HuH-7.5 (cell line): ENCODE results near the gene NNAT.

Source experiments
- DNase-seq: peaks from one replicate; pipeline ENCODE4 v3.0.0; 2011; ENCODE audit warnings: low spot score

NNAT gene

DNA sequence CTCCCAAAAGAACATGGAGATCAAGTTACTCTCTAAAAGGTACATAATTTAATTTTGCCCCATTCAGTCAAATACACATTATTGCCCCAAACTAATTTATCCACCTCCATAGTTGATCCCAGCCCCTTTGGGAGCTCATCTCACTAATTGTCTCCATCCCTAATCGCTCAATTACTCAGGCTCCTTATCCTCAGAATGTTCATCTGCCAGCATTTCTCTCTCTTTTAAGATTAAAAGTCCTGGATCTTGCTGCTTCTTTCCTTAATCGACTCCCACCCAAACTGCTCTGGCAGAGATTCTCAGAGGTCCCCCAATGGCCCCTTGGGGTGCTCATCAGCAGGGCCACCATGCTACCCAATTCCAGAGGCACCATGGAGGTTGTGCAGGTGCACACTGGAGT lies 18.4 kb upstream of the NNAT start:
- DNase-seq: no peak

DNA sequence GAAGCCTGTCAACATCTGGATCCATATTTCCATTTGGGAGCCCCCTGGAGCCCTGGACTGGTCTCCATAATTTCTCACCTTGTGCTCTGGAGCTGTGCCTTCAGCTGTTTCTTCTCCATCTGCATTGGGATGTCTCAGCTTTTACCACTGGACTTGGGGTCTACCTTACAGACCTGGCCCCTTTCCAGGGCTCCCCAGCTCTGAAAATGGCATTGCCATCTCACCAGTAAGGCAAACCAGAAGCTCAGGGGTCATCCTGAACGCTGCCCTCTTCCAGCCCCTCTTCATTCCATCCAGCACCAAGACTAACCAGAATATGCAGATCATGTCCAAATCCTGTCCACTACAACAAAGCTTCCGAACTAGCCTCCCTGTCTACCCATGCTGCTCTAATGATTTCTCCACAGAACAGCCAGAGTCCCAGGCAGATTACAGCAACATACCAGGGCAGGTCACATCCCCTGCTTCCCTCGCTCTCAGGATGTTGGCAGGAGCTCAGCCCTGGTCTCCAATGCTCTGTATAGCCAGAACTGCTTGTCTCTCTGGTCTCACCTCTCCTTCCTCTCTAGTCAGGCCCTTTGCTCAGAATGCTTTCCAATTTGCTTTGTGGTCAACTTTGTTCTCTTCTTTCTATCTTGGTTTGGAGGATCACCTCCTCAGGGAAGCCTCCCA lies 17.7 kb upstream of the NNAT start:
- DNase-seq: no peak

DNA sequence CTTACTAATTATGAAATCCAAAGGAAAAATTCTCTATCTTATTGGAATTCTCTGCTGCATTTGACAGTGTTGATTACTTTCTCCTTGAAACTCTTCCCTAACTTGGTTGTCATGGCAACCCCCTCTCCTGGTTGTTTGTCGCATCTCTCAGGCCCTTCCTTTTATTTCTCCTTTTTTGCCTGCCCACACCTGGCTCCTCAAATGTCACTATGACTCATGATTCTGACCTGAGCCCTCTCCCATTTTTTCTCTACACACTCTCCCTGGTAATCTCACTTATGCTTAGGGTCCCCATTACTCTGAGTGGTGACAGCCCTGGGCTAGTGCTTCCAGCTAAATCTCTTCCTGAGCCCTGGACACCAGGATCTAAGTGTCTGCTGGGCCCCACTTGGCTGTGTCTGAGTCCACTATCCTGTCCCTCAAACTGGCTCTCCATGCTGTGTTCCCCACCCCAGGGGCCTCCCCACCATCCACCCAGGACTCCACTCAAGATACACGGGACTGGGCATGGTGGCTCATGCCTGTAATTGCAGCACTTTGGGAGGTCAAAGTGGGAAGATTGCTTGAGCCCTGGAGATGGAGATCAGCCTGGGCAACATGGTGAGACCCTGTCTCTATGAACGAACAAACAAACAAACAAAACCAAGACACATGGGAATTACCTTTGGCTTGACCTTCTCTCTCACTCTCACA lies 16.5 kb upstream of the NNAT start:
- DNase-seq: no peak

DNA sequence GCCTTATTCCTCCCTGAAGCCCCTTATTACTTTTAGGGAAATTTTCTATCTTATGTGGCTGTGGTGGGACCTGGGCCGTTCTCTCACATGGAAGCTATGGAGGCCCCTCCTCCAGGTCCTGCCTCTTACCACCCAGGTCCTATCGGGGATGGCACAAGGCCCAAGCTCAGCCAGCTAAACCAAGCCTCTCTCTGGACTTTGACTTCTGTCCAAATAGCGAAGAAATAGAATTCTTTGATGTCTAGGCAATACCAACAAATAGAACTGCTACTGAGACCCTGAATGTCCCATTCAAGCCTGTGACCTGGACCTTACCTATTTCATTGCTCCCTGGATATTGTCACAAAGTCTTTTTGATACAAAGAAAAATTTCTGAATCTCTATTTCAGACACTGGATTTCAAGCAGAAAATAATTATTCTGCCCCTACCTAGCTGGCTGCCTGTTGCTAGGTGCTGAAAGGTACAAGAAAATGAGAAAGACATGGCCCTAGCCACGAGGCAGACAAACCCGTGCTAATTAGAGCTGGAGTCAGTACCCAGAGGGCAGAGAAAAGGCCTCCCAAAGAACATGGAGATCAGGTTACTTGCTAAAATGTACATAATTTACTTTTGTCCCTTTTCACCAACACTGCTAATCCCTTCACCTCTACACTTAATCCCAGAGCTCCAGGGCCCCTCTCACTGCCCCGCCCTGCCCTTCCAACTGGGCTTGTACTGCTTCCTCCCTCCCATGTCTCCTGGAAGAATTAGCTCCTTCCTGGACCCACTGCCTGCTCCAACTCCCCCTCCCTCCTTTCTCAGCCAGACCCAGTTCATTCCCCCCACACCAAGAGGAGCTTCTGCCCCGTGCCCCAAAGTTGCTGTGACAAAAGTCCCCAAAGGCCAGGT lies 15.5 kb upstream of the NNAT start:
- no peak for DNase-seq

DNA sequence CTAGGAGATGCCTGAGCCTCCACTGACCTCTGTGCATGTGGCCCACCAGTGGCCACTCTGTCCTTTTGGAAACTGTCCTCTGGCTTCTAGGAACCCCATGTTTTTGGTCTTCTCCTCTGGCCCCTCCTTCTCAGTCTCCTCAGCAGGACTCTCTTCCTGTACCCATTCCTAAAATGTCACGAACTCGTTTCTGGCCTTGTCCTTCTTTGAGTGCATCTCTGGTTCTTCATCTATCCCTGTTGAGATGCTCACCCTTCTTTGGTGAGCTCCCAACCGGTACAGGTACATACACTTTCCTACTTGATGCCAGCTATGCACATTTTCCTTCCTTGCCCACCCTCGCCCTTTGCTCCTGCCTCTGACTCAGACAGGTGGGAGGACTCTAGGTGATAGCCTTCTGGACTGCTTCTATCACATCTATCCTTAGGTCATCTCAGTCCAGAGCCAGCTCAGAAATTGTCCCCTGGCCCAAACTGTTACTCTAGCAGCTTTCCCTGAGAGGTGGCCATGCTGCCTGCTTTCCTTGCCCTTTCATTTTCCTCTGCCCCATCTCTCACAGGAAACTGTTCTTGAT lies 14.8 kb upstream of the NNAT start:
- DNase-seq: no peak

DNA sequence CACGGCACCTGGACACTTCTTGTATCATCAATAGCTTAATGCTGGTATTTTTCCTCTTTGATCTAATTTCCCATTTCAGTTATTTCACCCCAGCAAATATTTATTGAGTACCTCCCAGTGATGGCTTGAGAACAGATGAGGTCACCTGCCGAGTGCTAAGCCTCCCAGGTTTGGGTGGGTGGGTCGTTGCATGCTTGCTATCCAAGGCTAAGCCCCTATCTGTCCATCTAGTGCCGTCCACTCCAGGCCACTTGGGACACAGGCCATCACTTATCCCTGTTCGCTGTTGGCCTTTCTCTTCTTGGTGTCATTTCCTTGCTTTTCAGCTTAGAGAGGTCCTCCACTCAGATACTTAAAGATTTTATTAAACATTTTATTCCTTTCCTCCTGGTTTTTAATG lies 10.8 kb upstream of the NNAT start:
- DNase-seq: no peak

DNA sequence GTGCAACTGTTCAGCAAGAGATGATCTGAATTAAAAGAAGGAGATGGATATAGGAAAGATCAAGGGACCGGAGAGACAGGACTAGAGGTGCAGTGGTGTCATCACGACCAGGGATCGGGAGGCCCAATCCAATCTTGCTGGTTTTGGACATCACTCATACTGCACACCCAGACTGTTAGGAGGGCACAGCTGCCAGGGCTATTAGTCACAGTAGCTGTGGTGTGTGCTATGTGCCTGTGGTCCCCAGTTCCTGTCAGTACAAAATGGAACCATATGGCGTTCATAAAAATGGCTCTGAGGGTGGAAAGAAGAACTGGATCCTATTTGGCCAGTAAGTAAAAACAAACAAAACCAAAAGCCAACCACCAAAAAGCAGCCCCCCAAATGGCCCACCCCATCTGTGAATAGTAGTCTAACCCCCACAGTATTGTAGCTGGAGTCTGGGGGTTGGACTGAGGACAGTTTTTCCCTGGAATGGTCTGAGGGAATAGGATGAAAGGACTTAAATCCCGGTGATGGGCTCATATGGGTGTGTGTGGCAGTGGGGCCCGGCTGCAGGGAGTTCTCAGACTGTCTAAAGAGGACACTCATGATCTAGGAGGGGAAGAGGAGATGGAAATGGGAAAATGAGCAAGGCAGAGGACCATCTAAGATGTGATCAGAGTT lies 9.3 kb upstream of the NNAT start:
- no peak for DNase-seq

DNA sequence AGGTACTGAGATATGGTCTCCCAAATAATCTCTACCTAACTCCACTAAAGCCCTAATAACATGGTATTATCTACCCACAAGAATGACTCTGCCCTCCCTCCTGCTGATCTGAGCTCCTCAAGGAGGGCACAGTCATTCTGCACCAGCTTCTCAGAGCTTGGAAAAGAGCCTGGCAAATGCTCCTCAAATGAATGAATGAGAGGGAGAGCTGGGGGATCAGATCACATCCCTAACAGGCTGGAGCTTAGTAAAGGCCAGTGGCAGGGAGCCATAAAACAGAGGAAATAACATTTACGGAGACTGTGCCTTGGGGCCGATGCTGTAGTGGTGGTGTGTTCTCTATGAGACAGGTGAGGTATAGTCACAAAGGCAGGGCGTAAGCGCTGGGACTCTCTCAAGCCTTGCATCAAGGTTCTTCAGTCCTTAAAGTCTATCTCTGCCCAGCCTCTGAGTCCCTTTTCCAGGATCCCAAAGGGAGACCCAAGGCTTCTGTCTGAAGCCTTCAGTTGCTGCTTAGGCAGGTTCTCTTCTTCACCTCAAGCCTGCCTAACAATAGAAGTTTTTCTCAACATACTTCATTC lies 7.2 kb upstream of the NNAT start:
- no peak for DNase-seq

DNA sequence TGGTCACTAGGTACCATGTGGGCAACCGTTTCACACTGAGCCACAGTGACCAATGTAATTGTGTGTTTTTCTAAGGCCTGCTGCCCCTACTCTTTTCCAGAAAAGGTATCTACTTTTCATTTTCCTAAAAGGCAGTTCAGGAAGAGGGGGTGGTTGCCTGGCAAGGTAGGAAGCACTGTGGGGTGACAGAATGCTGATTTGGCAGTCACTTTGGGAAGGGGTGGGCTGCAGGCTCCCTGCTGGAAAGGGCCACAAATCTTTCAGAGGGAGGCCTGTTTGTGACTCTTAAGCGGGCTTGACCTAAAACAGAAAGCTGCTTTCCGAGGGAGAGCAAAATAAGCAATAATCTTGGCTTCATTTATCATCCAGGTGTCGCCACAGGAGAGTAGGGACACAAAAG lies 5.2 kb upstream of the NNAT start:
- DNase-seq: no peak

DNA sequence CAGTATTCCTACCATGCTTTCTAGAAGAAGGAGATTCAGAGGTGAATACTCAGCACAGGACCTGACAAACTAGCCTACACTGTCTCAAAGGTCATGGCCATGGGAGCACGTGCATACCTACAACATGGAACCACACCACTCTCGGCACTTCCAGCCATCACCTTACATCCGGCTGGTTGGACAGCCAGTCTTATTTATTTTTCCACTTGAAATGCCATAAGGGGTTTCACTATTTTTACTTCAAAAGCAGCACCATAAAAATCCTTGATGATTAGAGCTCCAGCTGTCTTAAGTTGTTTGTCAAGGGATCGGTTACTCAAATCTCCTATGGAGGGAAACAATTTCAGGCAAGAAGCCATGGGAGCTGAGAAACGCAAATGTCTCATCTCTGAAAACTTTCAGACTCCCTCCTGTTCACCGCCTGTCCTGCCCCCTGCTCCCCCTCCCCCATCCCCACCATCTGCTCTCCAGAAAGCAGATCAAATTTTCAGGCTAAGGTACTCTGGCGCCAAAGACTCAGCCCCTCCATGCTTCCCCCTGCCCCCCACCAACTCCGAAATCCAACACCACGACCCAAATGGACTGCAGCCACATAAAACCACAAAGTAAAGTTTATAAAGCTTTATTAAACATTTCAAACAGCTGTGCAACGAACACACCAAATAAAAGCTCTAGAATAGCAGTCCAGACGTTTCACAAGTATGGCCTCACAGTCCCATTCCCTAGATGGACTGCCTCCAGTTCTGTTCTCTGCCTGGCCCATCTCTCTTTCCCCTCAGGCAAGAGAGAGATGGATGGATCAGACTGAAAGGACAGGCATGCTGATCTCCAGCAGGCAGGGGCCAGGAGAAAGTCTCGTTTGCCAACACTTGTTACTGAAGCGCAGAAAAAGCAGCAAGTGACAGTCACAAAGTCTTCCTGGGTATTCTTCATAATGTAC lies 4.0 kb upstream of the NNAT start:
- no peak for DNase-seq

DNA sequence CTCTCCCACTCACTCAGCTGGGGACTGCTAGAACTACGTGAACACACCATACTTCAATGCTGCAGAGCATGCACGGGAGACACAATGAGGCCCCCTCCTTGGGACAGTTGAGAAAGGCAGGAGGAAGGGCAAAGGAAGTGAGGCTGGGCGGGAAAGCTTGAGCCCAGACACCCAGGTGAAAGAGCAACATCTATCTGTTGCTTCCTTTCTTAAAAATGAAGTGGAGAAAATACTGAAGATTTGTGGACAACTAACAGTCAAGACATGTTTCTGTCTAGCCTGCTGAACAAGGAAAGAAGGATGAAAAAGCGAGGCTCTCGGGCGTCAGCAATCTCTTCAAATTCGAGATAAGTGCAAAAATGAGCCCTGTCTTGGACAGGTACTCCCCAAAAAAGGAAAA lies 3.0 kb upstream of the NNAT start:
- DNase-seq: no peak

DNA sequence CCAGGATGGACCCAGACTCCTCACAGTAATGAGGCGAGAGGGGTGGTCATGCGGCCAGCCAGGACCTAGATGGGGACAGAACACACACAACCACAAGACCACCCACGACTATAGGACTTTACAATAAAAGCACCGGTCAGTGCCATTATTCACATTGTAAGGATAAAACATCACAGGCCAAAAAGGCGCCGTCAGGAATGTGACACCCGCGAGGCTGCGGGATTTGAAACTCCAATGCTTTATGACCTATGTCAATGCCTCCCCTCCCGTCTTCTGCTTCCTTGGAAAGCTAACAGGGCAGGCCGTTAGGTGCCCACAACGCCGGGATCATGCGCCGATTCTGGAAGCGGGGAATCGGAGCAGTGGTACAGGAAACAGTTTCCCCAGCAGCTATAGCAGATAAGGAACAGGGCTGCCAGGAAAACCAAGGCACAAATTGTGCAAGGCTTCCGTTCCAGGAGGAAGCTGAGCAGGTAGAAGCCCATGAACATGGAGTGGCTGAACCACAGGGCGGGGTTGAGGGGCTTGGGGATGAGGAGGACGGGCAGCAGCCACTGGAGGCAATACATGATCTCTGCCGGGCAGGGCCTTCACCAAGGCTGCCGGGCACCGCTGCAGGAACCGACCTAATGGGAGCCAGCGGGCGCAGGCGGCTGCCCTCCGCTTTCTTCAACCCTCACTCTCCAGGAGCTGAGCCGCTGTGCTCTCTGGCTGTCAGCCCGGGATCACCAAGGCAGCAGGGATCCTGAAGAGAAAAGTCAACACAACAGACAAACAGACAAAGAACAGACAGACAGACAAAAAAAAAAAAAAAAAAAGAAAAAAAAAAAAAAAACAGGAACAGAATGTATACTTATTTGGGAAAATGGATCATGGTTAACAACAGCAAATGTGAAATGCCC lies 2.2 kb upstream of the NNAT start:
- DNase-seq: no peak

DNA sequence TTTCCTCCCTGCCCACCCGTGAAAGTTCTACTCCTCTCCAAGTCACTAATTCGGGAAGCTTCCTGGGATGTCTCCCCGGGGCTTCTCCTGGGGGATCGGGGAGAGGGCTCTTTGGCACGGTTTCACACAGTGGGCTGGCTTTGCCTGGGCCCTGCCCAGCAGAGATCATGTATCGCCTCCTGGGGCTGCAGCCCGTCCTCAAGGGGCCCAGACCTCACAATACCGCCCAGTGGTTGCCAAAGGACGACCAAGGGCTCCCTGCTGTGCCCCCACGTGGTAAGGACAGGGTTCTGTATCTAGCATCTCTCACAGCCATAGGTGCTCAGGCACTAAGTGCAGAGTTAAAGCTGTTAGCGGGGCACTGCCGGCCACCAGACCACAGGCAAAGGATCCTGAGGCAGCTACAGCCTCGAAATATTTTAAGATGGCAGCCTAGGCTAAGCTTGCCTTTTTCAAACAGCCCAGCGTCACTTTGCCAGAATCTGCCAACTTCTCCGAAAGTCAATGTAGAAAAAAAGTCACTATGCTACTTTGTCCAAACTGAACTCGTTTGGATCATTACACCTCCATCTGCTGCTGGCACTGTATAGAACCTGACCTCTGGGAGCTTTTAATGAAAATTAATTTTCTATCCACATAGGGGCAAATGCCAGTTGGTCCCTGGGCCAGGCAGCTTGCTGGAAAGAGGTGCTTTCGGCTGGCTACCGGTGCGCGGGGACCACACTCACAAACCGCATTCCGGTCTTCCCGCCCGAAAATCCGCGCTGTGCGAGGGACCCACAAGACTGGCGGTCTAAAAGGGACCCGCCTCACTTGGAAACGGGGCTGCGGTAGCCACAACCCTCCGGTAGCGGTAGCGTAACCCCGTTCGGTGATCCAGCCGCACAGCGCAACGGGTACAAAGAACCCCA lies 1.3 kb upstream of the NNAT start:
- no peak for DNase-seq

DNA sequence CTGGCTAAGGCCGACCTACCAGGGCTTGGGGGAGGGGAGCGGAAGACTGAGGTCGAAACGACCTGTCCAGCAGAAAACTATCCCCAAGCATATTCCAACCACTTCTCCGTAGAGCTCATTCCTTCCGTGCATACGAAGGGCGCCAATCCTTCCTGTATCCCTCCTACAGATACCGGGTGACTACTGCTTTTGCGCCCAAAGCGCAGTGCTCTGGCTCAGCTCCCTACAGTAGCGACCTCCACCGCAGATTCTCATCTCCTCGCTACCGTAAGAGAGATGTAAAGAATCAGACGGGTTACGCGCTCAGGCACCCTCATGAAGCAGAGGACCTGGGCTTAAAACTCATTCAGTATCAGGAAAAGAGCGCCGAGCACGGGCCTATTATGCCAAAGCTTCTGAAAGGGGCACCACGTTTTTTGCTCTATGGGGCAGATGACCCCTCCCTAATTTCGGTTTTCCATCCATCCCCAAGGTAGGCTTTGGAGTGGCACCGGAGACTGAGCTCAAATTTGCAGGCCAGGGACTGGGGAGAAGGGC lies 563 bp upstream of the NNAT start:
- DNase-seq: no peak

DNA sequence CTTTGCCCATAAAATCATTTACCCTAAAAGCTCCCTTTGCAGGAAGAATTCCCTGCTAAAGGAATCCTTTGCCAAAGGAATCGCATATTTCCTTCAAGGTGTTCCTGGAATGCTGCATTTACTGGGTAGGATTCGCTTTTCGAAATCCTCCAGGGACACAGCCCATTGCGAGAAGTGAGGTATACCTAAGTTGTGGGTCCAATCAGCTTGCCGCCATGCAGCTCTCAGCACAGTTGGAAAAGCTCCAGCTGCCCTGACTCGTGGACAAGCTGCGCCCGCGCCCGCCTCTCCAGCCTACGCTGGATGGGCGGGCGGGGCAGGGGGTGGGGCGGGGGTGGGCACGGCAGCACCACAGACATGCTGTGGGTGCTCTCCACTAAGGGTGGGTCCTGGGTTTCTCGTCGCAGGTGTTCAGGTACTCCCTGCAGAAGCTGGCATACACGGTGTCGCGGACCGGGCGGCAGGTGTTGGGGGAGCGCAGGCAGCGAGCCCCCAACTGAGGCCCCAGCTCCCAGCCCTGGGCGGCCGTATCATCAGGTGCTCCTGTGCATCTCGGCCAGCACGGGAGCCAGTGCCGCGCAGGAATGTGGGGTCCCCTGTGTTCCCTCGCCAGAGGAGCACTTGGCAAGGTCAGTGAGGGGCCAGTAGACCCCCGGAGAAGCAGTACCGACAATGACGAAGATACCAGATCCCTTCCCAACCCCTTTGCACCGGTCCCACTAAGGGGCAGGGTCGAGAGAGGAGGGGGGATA lies 1.4 kb downstream of the NNAT start:
- DNase-seq: no peak

DNA sequence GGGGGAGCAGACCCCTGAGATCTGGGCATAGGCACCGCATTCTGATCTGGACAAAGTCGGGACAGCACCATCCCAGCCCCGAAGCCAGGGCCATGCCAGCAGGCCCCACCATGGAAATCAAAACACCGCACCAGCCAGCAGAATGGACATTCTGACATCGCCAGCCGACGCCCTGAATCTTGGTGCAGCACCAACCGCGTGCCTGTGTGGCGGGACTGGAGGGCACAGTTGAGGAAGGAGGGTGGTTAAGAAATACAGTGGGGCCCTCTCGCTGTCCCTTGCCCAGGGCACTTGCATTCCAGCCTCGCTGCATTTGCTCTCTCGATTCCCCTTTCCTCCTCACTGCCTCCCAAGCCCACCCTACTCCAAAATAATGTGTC lies 2.0 kb downstream of the NNAT start:
- DNase-seq: no peak

DNA sequence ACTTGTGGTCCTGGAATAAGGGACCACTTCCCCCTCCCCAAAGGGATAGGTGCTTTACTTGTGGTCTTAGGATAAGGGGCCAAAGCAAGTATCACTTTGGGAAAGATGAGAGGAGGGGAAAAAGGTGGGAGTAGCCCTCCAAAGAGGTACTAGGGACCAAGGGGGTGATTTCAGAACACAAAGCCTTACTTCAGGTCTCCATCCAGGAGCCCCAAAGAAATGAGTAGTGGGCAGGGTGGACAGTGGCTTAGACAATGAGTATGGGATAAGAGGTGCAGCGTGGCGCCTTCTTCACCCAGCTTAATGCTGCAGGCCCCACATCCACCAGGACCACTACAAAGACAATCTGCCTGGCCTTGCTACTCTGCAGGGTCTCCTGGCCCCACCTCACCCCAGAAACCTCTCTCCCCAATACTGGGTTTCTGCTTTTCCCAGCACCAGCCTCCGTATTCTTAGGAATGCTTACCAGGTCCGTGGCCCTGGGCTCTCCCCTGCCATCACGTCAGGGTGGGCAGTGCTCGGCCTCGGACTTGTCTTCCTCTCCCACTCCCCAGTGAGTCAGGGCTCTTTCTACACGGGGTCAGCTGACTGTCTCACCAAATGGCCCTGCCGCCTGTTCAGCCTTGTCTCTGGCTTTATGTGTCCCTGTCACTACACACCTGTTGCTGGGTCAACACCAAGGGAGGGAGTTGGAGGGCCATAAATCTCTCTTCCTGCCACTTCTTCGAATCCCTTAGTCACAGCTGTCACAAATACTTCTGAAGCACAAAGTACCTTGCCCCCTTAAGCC lies 3.1 kb downstream of the NNAT start:
- DNase-seq: no peak
